ENCODE results near the gene ARHGEF2.

ARHGEF2 gene

GRCh38 chr1:155969377-155969791, 9.0 kb downstream of the ARHGEF2 start:
- peak overlapping the region; percentile 91 for H3K27ac Mint-ChIP-seq
- no peaks in the 10 kb centered on the region for H3K27me3 Mint-ChIP-seq
- peaks cover 78% of the 10 kb centered on the region for H3K4me1 Mint-ChIP-seq
- H3K9me3 Mint-ChIP-seq: no peaks in the 10 kb centered on the region
- peaks cover 71% of the 10 kb centered on the region for H3K36me3 Mint-ChIP-seq (ENCODE audit: low read depth)
- peak overlapping the region; percentile 17 for H3K4me3 Mint-ChIP-seq
- ATAC-seq (no peak), DNase-seq (no peak)

GRCh38 chr1:155968670-155969069, 9.7 kb downstream of the ARHGEF2 start:
- Mint-ChIP-seq H3K36me3 (ENCODE audit: low read depth) (peaks cover 69% of the 10 kb centered on the region), H3K27ac (peak overlapping the region; percentile 90), H3K4me3 (peak overlapping the region; percentile 17), H3K27me3 (no peaks in the 10 kb centered on the region), H3K4me1 (peaks cover 72% of the 10 kb centered on the region), H3K9me3 (no peaks in the 10 kb centered on the region)
- ATAC-seq (no peak), DNase-seq (no peak)

GRCh38 chr1:155968051-155968400, 10.3 kb downstream of the ARHGEF2 start:
- no peaks in the 10 kb centered on the region for H3K9me3 Mint-ChIP-seq
- no peaks in the 10 kb centered on the region for H3K27me3 Mint-ChIP-seq
- DNase-seq: no peak
- peaks cover 66% of the 10 kb centered on the region for H3K4me1 Mint-ChIP-seq
- H3K27ac Mint-ChIP-seq: peak overlapping the region; percentile 90
- no peak for ATAC-seq
- peaks cover 65% of the 10 kb centered on the region for H3K36me3 Mint-ChIP-seq (ENCODE audit: low read depth)
- peak overlapping the region; percentile 34 for H3K4me3 Mint-ChIP-seq

GRCh38 chr1:155967341-155968050, 10.9 kb downstream of the ARHGEF2 start:
- peak overlapping the region; percentile 90 for H3K27ac Mint-ChIP-seq
- H3K4me1 Mint-ChIP-seq: peaks cover 66% of the 10 kb centered on the region
- no peaks in the 10 kb centered on the region for H3K9me3 Mint-ChIP-seq
- H3K27me3 Mint-ChIP-seq: no peaks in the 10 kb centered on the region
- no peak for ATAC-seq
- peaks cover 65% of the 10 kb centered on the region for H3K36me3 Mint-ChIP-seq (ENCODE audit: low read depth)
- peak overlapping the region; percentile 34 for H3K4me3 Mint-ChIP-seq
- no peak for DNase-seq

- H3K4me1 Mint-ChIP-seq: peaks cover 65% of the 10 kb centered on the region
- no peak for ATAC-seq
- no peaks in the 10 kb centered on the region for H3K27me3 Mint-ChIP-seq
- H3K9me3 Mint-ChIP-seq: no peaks in the 10 kb centered on the region
- peaks cover 72% of the 10 kb centered on the region for H3K36me3 Mint-ChIP-seq (ENCODE audit: low read depth)
- DNase-seq: no peak
- H3K4me3 Mint-ChIP-seq: peak overlapping the region; percentile 34
- peak overlapping the region; percentile 90 for H3K27ac Mint-ChIP-seq
These were observed 11.6 kb downstream of the ARHGEF2 start for GRCh38 chr1:155966750-155967149.

- Mint-ChIP-seq H3K27me3 (no peaks in the 10 kb centered on the region), H3K9me3 (no peaks in the 10 kb centered on the region), H3K4me3 (no peak overlapping the region), H3K4me1 (peaks cover 63% of the 10 kb centered on the region), H3K27ac (peak overlapping the region; percentile 90), H3K36me3 (ENCODE audit: low read depth) (peaks cover 76% of the 10 kb centered on the region)
- DNase-seq (no peak), ATAC-seq (no peak)
These were observed 12.2 kb downstream of the ARHGEF2 start for GRCh38 chr1:155966135-155966534.

- DNase-seq (no peak), ATAC-seq (no peak)
- peaks cover 75% of the 10 kb centered on the region for H3K36me3 Mint-ChIP-seq (ENCODE audit: low read depth)
- H3K4me1 Mint-ChIP-seq: peaks cover 48% of the 10 kb centered on the region
- no peaks in the 10 kb centered on the region for H3K9me3 Mint-ChIP-seq
- no peaks in the 10 kb centered on the region for H3K27me3 Mint-ChIP-seq
- H3K27ac Mint-ChIP-seq: peak overlapping the region; percentile 67
- no peak overlapping the region for H3K4me3 Mint-ChIP-seq
These were observed 14.2 kb downstream of the ARHGEF2 start for GRCh38 chr1:155964193-155964592.

GRCh38 chr1:155962599-155963211, 15.6 kb downstream of the ARHGEF2 start:
- Mint-ChIP-seq H3K4me1 (peaks cover 33% of the 10 kb centered on the region), H3K4me3 (no peak overlapping the region), H3K27ac (peak overlapping the region; percentile 39), H3K36me3 (ENCODE audit: low read depth) (peaks cover 72% of the 10 kb centered on the region), H3K27me3 (no peaks in the 10 kb centered on the region), H3K9me3 (no peaks in the 10 kb centered on the region)
- DNase-seq (no peak), ATAC-seq (no peak)

GRCh38 chr1:155961937-155962336, 16.4 kb downstream of the ARHGEF2 start:
- Mint-ChIP-seq H3K27me3 (no peaks in the 10 kb centered on the region), H3K27ac (peak overlapping the region; percentile 71), H3K4me3 (no peak overlapping the region), H3K4me1 (peaks cover 25% of the 10 kb centered on the region), H3K36me3 (ENCODE audit: low read depth) (peaks cover 74% of the 10 kb centered on the region), H3K9me3 (no peaks in the 10 kb centered on the region)
- DNase-seq (no peak), ATAC-seq (no peak)

GRCh38 chr1:155960081-155960745, 18.1 kb downstream of the ARHGEF2 start:
- DNase-seq (no peak), ATAC-seq (no peak)
- peaks cover 69% of the 10 kb centered on the region for H3K36me3 Mint-ChIP-seq (ENCODE audit: low read depth)
- H3K4me3 Mint-ChIP-seq: no peak overlapping the region
- peaks cover 20% of the 10 kb centered on the region for H3K4me1 Mint-ChIP-seq
- H3K27me3 Mint-ChIP-seq: no peaks in the 10 kb centered on the region
- peak overlapping the region; percentile 71 for H3K27ac Mint-ChIP-seq
- H3K9me3 Mint-ChIP-seq: no peaks in the 10 kb centered on the region

- Mint-ChIP-seq H3K4me3 (no peak overlapping the region), H3K27ac (peak overlapping the region; percentile 42), H3K36me3 (ENCODE audit: low read depth) (peaks cover 70% of the 10 kb centered on the region), H3K9me3 (no peaks in the 10 kb centered on the region), H3K4me1 (peaks cover 19% of the 10 kb centered on the region), H3K27me3 (no peaks in the 10 kb centered on the region)
- ATAC-seq (no peak), DNase-seq (no peak)
These were observed 20.9 kb downstream of the ARHGEF2 start for GRCh38 chr1:155957411-155957915.

- ATAC-seq (no peak), DNase-seq (no peak)
- peaks cover 67% of the 10 kb centered on the region for H3K36me3 Mint-ChIP-seq (ENCODE audit: low read depth)
- H3K4me3 Mint-ChIP-seq: no peak overlapping the region
- no peaks in the 10 kb centered on the region for H3K27me3 Mint-ChIP-seq
- H3K9me3 Mint-ChIP-seq: no peaks in the 10 kb centered on the region
- peaks cover 15% of the 10 kb centered on the region for H3K4me1 Mint-ChIP-seq
- peak overlapping the region; percentile 42 for H3K27ac Mint-ChIP-seq
These were observed 23.7 kb downstream of the ARHGEF2 start for GRCh38 chr1:155954645-155955044.

GRCh38 chr1:155952505-155952890, 25.8 kb downstream of the ARHGEF2 start:
- H3K27me3 Mint-ChIP-seq: no peaks in the 10 kb centered on the region
- H3K27ac Mint-ChIP-seq: peak overlapping the region; percentile 35
- H3K4me1 Mint-ChIP-seq: peaks cover 23% of the 10 kb centered on the region
- no peaks in the 10 kb centered on the region for H3K9me3 Mint-ChIP-seq
- H3K36me3 Mint-ChIP-seq (ENCODE audit: low read depth): peaks cover 68% of the 10 kb centered on the region
- DNase-seq (no peak), ATAC-seq (no peak)
- no peak overlapping the region for H3K4me3 Mint-ChIP-seq

GRCh38 chr1:155951753-155952504, 26.4 kb downstream of the ARHGEF2 start:
- Mint-ChIP-seq H3K9me3 (no peaks in the 10 kb centered on the region), H3K27ac (peak overlapping the region; percentile 77), H3K27me3 (no peaks in the 10 kb centered on the region), H3K4me1 (peaks cover 28% of the 10 kb centered on the region), H3K36me3 (ENCODE audit: low read depth) (peaks cover 66% of the 10 kb centered on the region), H3K4me3 (no peak overlapping the region)
- no peak for DNase-seq
- ATAC-seq: peak; percentile 26

All from activated naive CD8-positive, alpha-beta T cell treated with anti-CD3 and anti-CD28 coated beads, Interleukin-2, amount 50 U/mL, for 24 hours (primary cell).